Naive B cell (primary cell): Measurements from ENCODE around the gene ALPK1. TPM values are rescaled to one million over a fixed set of nuclear protein-coding genes. Genes with fewer than 3 reads are reported as not detected.
A peak's percentile ranks its signal among the peaks of the same experiment; 100 is the strongest.

Source experiments
- ATAC-seq, 2 donors: fragments of 150-1000 bp; cut with Tn5 transposase; 2 replicates each; pipeline ENCODE4 v1.10.0; 2021; ENCODE audit warnings: low read depth in 2 of 2, mild to moderate bottlenecking in 2 of 2, moderate library complexity in 2 of 2
- DNase-seq: peaks from one replicate; pipeline ENCODE4 v3.0.0; 2022
- H3K27ac Mint-ChIP-seq, 6 donors: one replicate each; pipeline ENCODE4 v1.8.0; 2020 to 2022; ENCODE audit warnings: mild to moderate bottlenecking in 6 of 6, mixed read lengths in 6 of 6, moderate library complexity in 5 of 6, inconsistent platforms in 2 of 6
- H3K27me3 Mint-ChIP-seq, 3 donors: one replicate each; pipeline ENCODE4 v1.8.0; 2021 to 2022; ENCODE audit warnings: mixed read lengths in 3 of 3, mild to moderate bottlenecking in 1 of 3
- H3K36me3 Mint-ChIP-seq, 2 donors: one replicate each; pipeline ENCODE4 v1.8.0; 2020 to 2022; ENCODE audit warnings: mixed read lengths in 2 of 2, inconsistent platforms in 1 of 2, mild to moderate bottlenecking in 1 of 2
- H3K4me1 Mint-ChIP-seq, 3 donors: one replicate each; pipeline ENCODE4 v1.8.0; 2020 to 2022; ENCODE audit warnings: mixed read lengths in 3 of 3, inconsistent platforms in 1 of 3, mild to moderate bottlenecking in 1 of 3, moderate library complexity in 1 of 3
- H3K4me3 Mint-ChIP-seq, 8 donors: one replicate each; pipeline ENCODE4 v1.8.0; 2020 to 2022; ENCODE audit warnings: mild to moderate bottlenecking in 8 of 8, mixed read lengths in 8 of 8, moderate library complexity in 8 of 8, inconsistent platforms in 2 of 8
- H3K9me3 Mint-ChIP-seq, 7 donors: one replicate each; pipeline ENCODE4 v1.8.0; 2020 to 2022; ENCODE audit warnings: mixed read lengths in 7 of 7, mild to moderate bottlenecking in 5 of 7, inconsistent platforms in 2 of 7, moderate library complexity in 1 of 7
- polyA plus RNA-seq, 6 donors: library from polyadenylated mRNA; unstranded; fragments of 300-500 nt; fragmentation: Illumina TruSeq; gene quantifications; one replicate each; pipeline ENCODE4 v1.2.3, GENCODE V29; 2021; ENCODE audit warnings: low read depth in 6 of 6

The ALPK1 gene
- polyA plus RNA-seq, 6 donors from 2014 or later, result 3.9 to 7.3 (median 5.3) TPM; not detected in 1

DNA sequence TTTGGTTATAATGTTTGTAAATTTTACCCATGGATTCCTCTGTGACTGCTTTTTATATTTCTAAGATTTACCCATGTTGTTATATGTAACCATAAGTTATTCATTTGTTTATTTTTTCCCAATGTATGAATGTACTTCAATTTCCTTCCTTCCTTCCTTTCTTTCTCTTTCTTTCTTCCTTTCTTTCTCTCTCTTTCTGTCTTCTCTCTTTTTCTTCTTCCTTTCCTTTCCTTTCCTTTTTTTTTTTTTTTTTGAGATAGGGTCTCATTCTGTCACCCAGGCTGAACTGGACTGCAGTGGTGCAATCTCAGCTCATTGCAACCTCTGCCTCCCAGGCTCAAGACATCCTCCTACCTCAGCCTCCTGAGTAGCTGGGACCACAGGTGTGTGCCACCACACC lies 55.6 kb downstream of the ALPK1 start:
- H3K4me3 Mint-ChIP-seq, result no peak overlapping the region
- peaks cover 0 to 2% (median 0%) of the 10 kb centered on the region in 7 donors for H3K9me3 Mint-ChIP-seq
- peaks cover 0 to 3% (median 0%) of the 10 kb centered on the region in 3 donors for H3K4me1 Mint-ChIP-seq
- DNase-seq (no peak), ATAC-seq (no peak)
- peak overlapping the region in 2 of 6 donors; percentile 23 to 85 for H3K27ac Mint-ChIP-seq
- peaks cover 12 to 18% of the 10 kb centered on the region in 2 donors for H3K36me3 Mint-ChIP-seq
- H3K27me3 Mint-ChIP-seq, result no peaks in the 10 kb centered on the region

DNA sequence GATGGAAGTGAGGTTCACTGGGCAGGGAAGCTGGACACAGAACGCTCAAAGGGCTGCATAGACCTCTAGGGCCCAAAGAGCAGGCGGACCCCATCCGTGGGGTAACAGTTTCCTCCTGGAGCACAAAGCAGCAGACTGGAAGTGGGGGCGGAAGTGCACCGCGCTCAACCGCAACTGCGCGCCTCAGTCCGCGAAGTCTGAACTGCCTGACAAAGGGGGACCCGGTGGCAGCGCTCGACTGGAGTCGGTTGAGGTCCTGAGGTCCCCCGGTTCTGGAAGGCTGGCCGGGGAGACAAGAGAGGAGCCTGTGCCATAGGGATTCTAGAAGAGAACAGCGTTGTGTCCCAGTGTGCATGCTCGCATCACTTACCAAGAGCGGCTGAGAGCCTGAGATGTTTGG lies 58.5 kb downstream of the ALPK1 start:
- Mint-ChIP-seq H3K4me3 (no peak overlapping the region), H3K36me3 (peaks cover 12 to 23% of the 10 kb centered on the region in 2 donors), H3K4me1 (peaks cover 1 to 3% (median 2%) of the 10 kb centered on the region in 3 donors), H3K9me3 (peaks cover 0 to 5% (median 4%) of the 10 kb centered on the region in 7 donors), H3K27ac (no peak overlapping the region), H3K27me3 (no peaks in the 10 kb centered on the region)
- DNase-seq (no peak), ATAC-seq (no peak)

DNA sequence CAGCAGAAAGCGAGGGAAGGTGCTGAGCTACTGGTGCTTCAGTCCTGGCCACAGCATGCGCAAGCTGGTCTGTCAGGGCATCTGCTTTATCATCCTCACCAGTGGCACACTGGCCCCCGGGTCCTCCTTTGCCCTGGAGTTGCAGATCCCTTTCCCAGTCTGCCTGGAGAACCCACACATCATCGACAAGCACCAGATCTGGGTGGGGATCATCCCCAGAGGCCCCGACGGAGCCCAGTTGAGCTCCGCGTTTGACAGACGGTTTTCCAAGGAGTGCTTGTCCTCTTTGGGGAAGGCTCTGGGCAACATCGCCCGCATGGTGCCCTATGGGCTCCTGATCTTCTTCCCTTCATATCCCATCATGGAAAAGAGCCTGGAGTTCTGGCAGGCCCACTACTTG lies 60.3 kb downstream of the ALPK1 start:
- H3K9me3 Mint-ChIP-seq, result peaks cover 0 to 18% (median 13%) of the 10 kb centered on the region in 7 donors
- no peak overlapping the region for H3K4me3 Mint-ChIP-seq
- no peak overlapping the region for H3K27ac Mint-ChIP-seq
- no peak for DNase-seq
- peaks cover 21 to 31% of the 10 kb centered on the region in 2 donors for H3K36me3 Mint-ChIP-seq
- peaks cover 5 to 13% (median 13%) of the 10 kb centered on the region in 3 donors for H3K4me1 Mint-ChIP-seq
- no peaks in the 10 kb centered on the region for H3K27me3 Mint-ChIP-seq
- ATAC-seq, result no peak

DNA sequence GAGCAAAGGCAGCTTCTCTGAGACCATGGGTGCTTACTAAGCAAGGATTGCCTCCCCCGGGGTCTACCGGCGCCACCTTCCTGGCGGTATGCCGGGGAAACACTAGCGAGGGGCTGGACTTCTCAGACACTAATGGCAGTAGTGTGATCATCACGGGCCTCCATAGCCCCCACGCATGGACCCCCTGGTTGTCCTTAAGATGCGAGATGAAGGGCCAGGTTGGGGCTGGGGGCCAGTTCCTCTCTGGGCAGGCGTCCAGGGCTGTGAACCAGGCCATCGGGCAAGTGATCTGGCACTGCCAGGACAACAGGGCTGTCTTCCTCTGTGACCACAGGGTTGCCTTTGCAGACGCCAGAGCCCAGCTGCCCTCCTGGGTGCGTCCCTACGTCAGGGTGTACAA lies 60.7 kb downstream of the ALPK1 start:
- Mint-ChIP-seq H3K27me3 (no peaks in the 10 kb centered on the region), H3K27ac (no peak overlapping the region), H3K36me3 (peaks cover 26 to 32% of the 10 kb centered on the region in 2 donors), H3K9me3 (peaks cover 0 to 20% (median 15%) of the 10 kb centered on the region in 7 donors), H3K4me1 (peaks cover 5 to 13% (median 13%) of the 10 kb centered on the region in 3 donors), H3K4me3 (no peak overlapping the region)
- ATAC-seq, result no peak
- DNase-seq, result no peak

DNA sequence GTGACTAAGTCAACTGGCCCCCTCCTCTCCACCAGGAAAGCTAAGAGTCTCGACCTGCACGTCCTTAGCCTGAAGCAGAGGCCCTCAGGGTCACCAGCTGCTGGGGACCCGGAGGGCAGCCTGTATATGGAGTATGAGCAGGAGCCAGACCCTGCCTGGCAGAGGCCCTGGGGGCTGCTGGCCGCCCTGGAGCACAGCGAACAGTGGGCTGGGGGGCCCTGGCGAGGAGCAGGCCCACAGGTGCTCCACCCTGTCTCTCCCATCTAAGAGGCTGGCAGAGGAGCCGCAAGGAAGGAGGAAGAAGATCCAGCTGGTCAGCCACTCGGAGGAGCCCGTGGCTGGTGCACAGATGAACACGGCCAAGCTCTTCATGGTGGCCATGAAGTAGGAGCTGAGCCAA lies 61.2 kb downstream of the ALPK1 start:
- peaks cover 5 to 13% (median 13%) of the 10 kb centered on the region in 3 donors for H3K4me1 Mint-ChIP-seq
- no peak overlapping the region for H3K4me3 Mint-ChIP-seq
- no peak overlapping the region for H3K27ac Mint-ChIP-seq
- no peaks in the 10 kb centered on the region for H3K27me3 Mint-ChIP-seq
- ATAC-seq (no peak), DNase-seq (no peak)
- H3K36me3 Mint-ChIP-seq, result peaks cover 31 to 32% of the 10 kb centered on the region in 2 donors
- peaks cover 0 to 24% (median 18%) of the 10 kb centered on the region in 7 donors for H3K9me3 Mint-ChIP-seq

DNA sequence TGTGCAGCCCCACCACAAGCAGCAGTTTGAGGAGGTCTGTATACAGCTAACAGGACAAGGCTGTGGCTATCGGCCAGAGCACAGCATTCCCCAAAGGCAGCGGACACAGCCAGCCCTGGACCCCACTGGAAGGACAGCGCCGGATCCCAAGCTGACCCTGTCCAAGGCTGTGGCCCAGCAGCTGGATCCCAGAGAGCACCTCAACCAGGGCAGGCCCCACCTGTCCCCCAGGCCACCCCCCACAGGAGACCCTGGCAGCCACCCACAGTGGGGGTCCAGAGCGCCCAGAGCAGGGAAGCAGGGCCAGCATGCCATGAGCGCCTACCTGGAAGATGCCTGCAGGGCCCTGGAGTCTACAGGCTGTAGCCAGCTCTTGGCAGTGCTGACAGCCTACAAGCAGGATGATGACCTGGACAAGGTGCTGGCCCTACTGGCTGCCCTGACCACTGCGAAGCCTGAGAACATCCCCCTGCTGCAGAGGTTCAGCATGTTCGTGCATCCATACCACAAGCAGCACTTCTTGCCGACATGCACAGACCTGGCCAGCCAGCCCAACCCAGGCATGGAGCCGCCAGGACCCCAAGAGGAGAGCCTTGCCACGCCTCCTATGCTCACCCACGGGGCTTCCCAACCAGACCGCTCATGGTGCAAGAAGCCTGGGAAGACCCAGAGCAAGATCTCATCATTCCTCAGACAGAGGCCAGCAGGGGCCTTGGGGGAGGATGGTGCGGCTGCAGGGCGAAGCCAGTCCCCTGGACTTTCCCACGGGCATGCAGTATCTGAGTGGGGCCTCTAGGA lies 62.0 kb downstream of the ALPK1 start:
- no peak overlapping the region for H3K27ac Mint-ChIP-seq
- H3K4me3 Mint-ChIP-seq, result no peak overlapping the region
- H3K4me1 Mint-ChIP-seq, result peaks cover 5 to 13% (median 13%) of the 10 kb centered on the region in 3 donors
- no peaks in the 10 kb centered on the region for H3K27me3 Mint-ChIP-seq
- peaks cover 31 to 37% of the 10 kb centered on the region in 2 donors for H3K36me3 Mint-ChIP-seq
- DNase-seq (no peak), ATAC-seq (no peak)
- peaks cover 4 to 29% (median 18%) of the 10 kb centered on the region in 7 donors for H3K9me3 Mint-ChIP-seq

DNA sequence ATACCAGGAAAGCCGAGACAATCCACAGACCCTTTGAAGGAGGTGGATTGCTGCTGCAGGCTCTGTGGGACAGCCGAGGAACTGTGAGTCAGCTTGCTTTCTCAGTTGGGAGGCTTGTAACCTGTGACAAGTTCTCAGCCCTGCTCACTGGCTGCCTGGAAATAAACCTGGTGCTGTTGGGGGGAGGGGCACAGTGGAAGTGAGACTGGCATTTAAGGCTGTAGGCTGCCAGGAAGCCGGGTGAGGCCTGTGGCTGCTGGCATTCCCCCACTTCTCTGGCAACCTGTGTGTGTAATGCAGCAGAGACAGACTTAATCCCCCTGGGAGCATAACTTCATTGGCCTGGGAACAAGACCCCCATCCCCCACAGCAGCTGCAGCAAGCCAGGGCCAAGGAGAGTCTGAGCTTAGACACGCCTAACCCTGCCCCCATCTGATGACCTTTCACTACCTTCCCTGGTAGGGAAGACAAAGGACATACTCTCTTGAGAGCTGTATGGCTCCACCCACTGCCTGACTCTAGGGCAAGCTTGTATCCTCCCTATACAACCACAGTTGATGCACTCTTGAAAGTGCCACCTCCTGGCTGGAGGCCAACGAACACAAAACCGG lies 64.1 kb downstream of the ALPK1 start:
- Mint-ChIP-seq H3K9me3 (peaks cover 7 to 47% (median 32%) of the 10 kb centered on the region in 7 donors), H3K27ac (peak overlapping the region in 2 of 6 donors; percentile 50 to 68), H3K4me3 (peak overlapping the region in 2 of 8 donors; percentile 33 to 63), H3K4me1 (peaks cover 5 to 13% (median 13%) of the 10 kb centered on the region in 3 donors), H3K27me3 (no peaks in the 10 kb centered on the region), H3K36me3 (peaks cover 22 to 25% of the 10 kb centered on the region in 2 donors)
- ATAC-seq, result peak; percentile 75 to 84
- DNase-seq, result peak; percentile 8

DNA sequence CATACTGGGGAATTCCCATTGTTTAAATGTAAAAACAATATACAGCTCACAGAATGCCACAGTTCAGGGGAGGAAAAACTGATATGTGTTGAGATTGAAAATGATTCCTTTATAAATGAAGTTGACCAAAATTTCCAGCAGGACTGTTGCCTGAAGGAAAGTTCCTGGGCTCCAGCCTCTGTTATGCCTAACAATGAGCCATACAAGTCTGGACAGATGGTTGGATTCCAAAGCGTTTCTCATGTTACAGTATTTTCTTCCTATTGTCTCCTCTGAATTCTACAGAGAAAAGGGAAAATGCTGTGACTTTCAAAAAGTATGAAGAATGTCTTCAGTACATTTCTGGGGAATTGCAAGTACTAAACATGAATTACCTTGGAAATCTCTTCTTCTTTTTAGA lies 73.3 kb downstream of the ALPK1 start:
- Mint-ChIP-seq H3K36me3 (no peaks in the 10 kb centered on the region), H3K4me1 (peaks cover 4 to 9% (median 8%) of the 10 kb centered on the region in 3 donors), H3K9me3 (peaks cover 4 to 19% (median 12%) of the 10 kb centered on the region in 7 donors), H3K4me3 (no peak overlapping the region), H3K27me3 (no peaks in the 10 kb centered on the region), H3K27ac (no peak overlapping the region)
- no peak for ATAC-seq
- DNase-seq, result no peak

DNA sequence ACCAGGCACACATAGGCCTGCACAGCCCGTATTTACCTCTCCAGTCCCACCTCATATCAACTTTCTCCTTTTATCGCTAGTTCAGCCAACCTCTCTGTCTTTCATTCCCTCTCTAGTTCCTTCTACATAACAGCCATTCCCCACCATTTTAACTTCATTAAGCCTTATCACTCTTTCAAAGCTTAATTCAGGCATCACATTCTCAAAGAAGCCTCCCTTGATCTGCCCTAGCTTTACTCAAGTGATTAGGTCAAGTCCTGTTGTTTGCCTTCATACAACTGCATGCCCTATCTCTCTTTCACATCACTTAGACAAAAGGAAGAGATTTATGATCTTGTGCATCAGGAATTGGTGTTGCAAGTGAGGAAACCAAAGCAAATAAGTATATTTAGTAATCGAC lies 74.2 kb downstream of the ALPK1 start:
- no peak overlapping the region for H3K4me3 Mint-ChIP-seq
- no peaks in the 10 kb centered on the region for H3K36me3 Mint-ChIP-seq
- peaks cover 13 to 17% (median 15%) of the 10 kb centered on the region in 3 donors for H3K4me1 Mint-ChIP-seq
- no peaks in the 10 kb centered on the region for H3K27me3 Mint-ChIP-seq
- peak overlapping the region in 1 of 6 donors; percentile 61 for H3K27ac Mint-ChIP-seq
- DNase-seq, result no peak
- ATAC-seq, result no peak
- peaks cover 4 to 11% (median 8%) of the 10 kb centered on the region in 7 donors for H3K9me3 Mint-ChIP-seq

DNA sequence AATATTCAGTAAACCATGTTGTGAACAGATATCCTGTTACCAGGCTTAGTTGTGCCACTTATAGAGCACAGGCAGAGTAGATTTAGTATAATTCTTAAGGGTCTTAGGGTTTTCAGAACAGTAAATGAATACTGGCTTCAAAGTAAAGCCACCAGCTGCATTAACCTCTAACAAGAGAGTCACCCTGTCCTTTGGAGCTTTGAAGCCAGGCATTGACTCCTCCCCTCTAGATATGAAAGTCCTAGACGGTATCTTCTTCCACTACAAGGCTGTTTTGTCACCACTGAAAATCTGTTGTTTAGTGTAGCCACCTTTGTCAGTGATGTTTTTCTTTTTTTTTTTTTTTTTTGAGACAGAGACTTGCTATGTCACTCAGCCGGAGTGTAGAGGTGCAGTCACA lies 77.7 kb downstream of the ALPK1 start:
- H3K27me3 Mint-ChIP-seq, result no peaks in the 10 kb centered on the region
- peaks cover 0 to 17% of the 10 kb centered on the region in 2 donors for H3K36me3 Mint-ChIP-seq
- peaks cover 0 to 2% (median 0%) of the 10 kb centered on the region in 7 donors for H3K9me3 Mint-ChIP-seq
- ATAC-seq (no peak), DNase-seq (no peak)
- peak overlapping the region in 1 of 6 donors; percentile 55 for H3K27ac Mint-ChIP-seq
- H3K4me3 Mint-ChIP-seq, result no peak overlapping the region
- peaks cover 33 to 36% (median 35%) of the 10 kb centered on the region in 3 donors for H3K4me1 Mint-ChIP-seq

DNA sequence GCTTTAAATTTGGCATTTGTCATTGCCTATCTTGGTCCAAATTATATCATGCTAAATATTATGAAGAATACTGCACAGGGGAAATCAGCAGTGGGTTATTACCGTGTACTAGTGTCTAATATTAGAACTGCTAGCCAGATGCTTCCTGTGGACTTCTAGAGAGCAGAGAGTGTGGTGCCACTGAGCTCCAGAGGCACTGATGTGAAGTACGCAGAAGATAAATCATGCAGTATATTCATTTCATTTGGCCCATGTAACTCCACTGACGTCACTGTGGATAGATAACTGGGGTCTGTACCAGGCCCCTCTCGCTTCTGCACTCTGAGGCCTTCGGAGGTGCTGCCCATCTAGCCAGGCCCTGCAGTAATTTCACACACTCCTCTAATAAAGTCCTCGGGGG lies 80.0 kb downstream of the ALPK1 start:
- peak overlapping the region in 7 of 8 donors; percentile 11 to 83 (median 61) for H3K4me3 Mint-ChIP-seq
- peak; percentile 14 for DNase-seq
- peaks cover 0 to 2% (median 0%) of the 10 kb centered on the region in 7 donors for H3K9me3 Mint-ChIP-seq
- H3K4me1 Mint-ChIP-seq, result peaks cover 33 to 40% (median 35%) of the 10 kb centered on the region in 3 donors
- H3K36me3 Mint-ChIP-seq, result peaks cover 0 to 27% of the 10 kb centered on the region in 2 donors
- peak overlapping the region; percentile 48 to 85 (median 78) for H3K27ac Mint-ChIP-seq
- ATAC-seq, result peak; percentile 93 to 96
- H3K27me3 Mint-ChIP-seq, result no peaks in the 10 kb centered on the region

DNA sequence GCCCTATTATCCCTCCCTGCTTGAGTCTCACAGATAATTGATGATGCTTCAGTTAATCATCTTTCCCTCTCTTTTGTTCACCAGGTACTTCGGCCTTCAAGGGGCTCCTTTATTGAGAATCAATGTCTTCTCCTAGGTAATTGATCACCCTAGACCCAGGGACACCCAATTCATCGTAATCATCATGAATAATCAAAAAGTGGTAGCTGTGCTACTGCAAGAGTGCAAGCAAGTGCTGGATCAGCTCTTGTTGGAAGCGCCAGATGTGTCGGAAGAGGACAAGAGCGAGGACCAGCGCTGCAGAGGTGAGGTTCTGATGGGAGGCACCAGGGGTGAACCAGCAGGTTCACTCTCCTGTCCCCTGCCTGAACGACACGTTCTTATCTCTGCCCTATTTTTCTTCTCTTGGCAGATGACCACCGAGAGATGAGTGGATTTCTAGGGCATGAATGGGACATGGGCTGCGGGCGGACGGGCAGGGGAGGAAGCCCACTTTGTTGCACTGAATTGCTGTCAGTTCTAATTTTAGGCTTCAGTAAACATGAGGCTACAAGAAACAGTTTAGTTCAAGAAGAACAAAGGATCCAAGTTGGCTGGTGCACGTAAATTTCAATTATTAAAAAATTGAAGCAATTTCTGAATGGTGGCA lies 80.5 kb downstream of the ALPK1 start:
- H3K4me3 Mint-ChIP-seq, result peak overlapping the region in 5 of 8 donors; percentile 47 to 83 (median 70)
- DNase-seq (no peak), ATAC-seq (no peak)
- no peaks in the 10 kb centered on the region for H3K27me3 Mint-ChIP-seq
- H3K36me3 Mint-ChIP-seq, result peaks cover 5 to 32% of the 10 kb centered on the region in 2 donors
- H3K9me3 Mint-ChIP-seq, result peaks cover 0 to 2% (median 0%) of the 10 kb centered on the region in 7 donors
- H3K4me1 Mint-ChIP-seq, result peaks cover 33 to 40% (median 35%) of the 10 kb centered on the region in 3 donors
- peak overlapping the region; percentile 48 to 85 (median 78) for H3K27ac Mint-ChIP-seq

DNA sequence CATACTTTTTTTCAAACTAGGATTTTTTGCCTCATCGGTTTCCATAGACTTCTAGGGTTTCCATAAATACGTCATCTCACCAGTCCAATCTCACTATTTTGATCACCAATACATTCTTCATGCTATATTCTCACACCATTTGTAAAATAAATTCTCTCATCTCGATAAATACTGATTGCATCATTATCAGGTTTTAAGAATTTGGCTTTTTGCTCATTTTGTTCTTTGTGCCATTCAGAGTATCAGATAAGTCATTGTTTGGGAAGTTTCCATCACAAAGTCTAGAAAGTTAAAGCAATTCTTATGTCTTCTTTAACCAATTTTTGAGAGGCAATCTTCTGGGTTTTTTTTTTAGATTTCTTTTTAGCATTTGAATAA lies 81.1 kb downstream of the ALPK1 start:
- peak overlapping the region in 2 of 8 donors; percentile 10 to 40 for H3K4me3 Mint-ChIP-seq
- DNase-seq (no peak), ATAC-seq (no peak)
- peaks cover 0 to 2% (median 0%) of the 10 kb centered on the region in 7 donors for H3K9me3 Mint-ChIP-seq
- peaks cover 6 to 34% of the 10 kb centered on the region in 2 donors for H3K36me3 Mint-ChIP-seq
- no peaks in the 10 kb centered on the region for H3K27me3 Mint-ChIP-seq
- peak overlapping the region in 3 of 6 donors; percentile 10 to 66 (median 41) for H3K27ac Mint-ChIP-seq
- H3K4me1 Mint-ChIP-seq, result peaks cover 33 to 40% (median 35%) of the 10 kb centered on the region in 3 donors
